Stimulated activated naive CD8-positive, alpha-beta T cell treated with anti-CD3 and anti-CD28 coated beads, Interleukin-15, Interleukin-2, amounts not matched to agents 100 ng/mL and 50 ng/mL, for 24 hours (primary cell): ENCODE data around the gene PDIA4.
A peak's percentile ranks its signal among the peaks of the same experiment; 100 is the strongest.
"Not testable (repeated sequence)": the region's sequence is repeated elsewhere in the genome, so short reads cannot be mapped to it uniquely, and the experiment has no call there.

Source experiments
- H3K27ac Mint-ChIP-seq: one replicate; pipeline ENCODE4 v1.8.0; 2021; ENCODE audit warnings: mild to moderate bottlenecking, mixed read lengths
- H3K27me3 Mint-ChIP-seq: one replicate; pipeline ENCODE4 v1.8.0; 2021; ENCODE audit warnings: mixed read lengths
- H3K36me3 Mint-ChIP-seq: one replicate; pipeline ENCODE4 v1.8.0; 2021; ENCODE audit warnings: low read depth, mixed read lengths
- H3K4me1 Mint-ChIP-seq: one replicate; pipeline ENCODE4 v1.8.0; 2021; ENCODE audit warnings: low read depth, mixed read lengths
- H3K4me3 Mint-ChIP-seq: one replicate; pipeline ENCODE4 v1.8.0; 2021; ENCODE audit warnings: mild to moderate bottlenecking, mixed read lengths
- H3K9me3 Mint-ChIP-seq: one replicate; pipeline ENCODE4 v1.8.0; 2021; ENCODE audit warnings: mixed read lengths

Gene PDIA4

DNA sequence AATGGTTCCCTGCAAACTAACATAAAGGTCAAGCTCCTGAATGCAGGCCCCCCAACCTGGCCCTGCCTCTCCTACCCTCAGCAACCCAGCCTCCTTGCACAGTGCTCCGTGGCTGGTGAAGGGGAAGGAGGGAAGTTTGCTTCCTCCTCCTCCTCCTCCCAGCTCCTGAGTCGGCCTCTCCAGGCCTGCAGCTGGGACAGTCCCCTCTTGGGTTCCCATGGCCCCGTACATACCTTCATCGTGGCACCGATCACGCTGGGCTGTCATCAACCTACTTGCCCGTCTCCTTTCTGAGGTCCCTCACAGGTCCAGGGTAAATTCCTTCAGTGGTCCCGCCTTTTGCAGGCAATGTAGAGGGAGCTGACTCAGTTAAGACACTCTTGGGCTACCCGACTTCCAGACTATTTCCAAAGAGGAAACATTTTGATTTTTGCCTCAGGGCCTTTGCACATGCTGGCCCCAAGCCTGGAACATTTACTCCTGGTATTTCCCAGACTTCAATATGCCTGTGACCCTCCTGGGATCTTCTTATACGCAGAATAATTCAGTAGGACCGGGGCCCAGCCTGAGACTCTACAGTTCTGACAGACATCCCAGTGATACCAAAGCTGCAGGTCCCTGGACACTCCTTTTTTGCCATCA, 26.8 kb downstream of the PDIA4 start:
- Mint-ChIP-seq H3K9me3 (no peaks in the 10 kb centered on the region), H3K4me1 (no peaks in the 10 kb centered on the region), H3K4me3 (no peak overlapping the region), H3K27ac (no peak overlapping the region), H3K27me3 (no peaks in the 10 kb centered on the region), H3K36me3 (peaks cover 30% of the 10 kb centered on the region)

DNA sequence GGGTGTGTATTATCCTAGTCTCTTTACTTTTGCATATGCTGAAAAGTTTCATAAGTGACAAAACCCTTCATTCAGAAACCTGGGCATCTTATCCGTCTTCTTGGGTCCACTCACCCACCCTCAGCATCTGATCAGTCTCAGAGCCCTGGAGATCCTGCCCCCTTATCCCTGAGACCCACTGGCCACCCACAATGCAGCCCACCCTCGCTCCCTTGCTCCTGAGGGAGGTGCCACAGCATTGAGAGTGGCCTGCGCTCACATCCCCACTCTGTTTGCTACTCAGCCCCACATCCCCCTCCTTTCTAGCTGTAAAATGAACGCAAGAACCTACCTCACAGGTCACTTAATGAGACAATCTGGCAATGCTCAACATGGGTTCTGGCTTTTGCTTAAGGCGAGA, 27.3 kb downstream of the PDIA4 start:
- Mint-ChIP-seq H3K27me3 (no peaks in the 10 kb centered on the region), H3K4me1 (no peaks in the 10 kb centered on the region), H3K9me3 (no peaks in the 10 kb centered on the region), H3K36me3 (peaks cover 27% of the 10 kb centered on the region), H3K4me3 (no peak overlapping the region), H3K27ac (no peak overlapping the region)

GRCh38 chr7:148999192-148999591, 29.1 kb downstream of the PDIA4 start:
- Mint-ChIP-seq H3K4me3 (no peak overlapping the region), H3K9me3 (no peaks in the 10 kb centered on the region), H3K36me3 (peaks cover 21% of the 10 kb centered on the region), H3K27ac (no peak overlapping the region), H3K27me3 (no peaks in the 10 kb centered on the region), H3K4me1 (no peaks in the 10 kb centered on the region)

GRCh38 chr7:148997497-148997896, 30.8 kb downstream of the PDIA4 start:
- Mint-ChIP-seq H3K27ac (no peak overlapping the region), H3K27me3 (peaks cover 3% of the 10 kb centered on the region), H3K36me3 (peaks cover 5% of the 10 kb centered on the region), H3K9me3 (no peaks in the 10 kb centered on the region), H3K4me3 (no peak overlapping the region), H3K4me1 (no peaks in the 10 kb centered on the region)

DNA sequence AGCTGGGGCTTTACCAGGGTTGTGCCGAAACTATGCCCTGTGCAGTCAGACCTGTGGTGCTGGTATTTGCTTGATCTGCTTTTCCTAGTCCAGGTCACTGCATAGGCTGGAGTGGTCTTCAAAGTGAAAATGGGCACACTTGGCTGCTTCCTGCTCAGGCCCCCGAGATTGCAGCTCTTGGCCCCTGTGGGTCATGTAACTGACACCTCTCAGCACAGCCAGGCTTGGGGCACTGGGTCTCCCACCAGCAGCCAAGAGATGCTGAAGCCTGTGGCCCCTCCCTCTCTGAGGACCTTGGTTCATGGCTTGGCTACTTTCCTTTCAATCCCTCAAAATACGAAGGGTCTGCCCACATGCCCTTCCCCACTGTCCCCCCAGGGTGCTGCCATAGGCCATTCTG, 33.7 kb downstream of the PDIA4 start:
- no peaks in the 10 kb centered on the region for H3K9me3 Mint-ChIP-seq
- no peak overlapping the region for H3K4me3 Mint-ChIP-seq
- H3K27me3 Mint-ChIP-seq = peaks cover 3% of the 10 kb centered on the region
- H3K4me1 Mint-ChIP-seq = no peaks in the 10 kb centered on the region
- H3K27ac Mint-ChIP-seq = no peak overlapping the region
- no peaks in the 10 kb centered on the region for H3K36me3 Mint-ChIP-seq

GRCh38 chr7:148993193-148993592, 35.1 kb downstream of the PDIA4 start:
- Mint-ChIP-seq H3K27ac (no peak overlapping the region), H3K36me3 (no peaks in the 10 kb centered on the region), H3K4me3 (no peak overlapping the region), H3K9me3 (no peaks in the 10 kb centered on the region), H3K4me1 (peaks cover 9% of the 10 kb centered on the region), H3K27me3 (peaks cover 3% of the 10 kb centered on the region)

GRCh38 chr7:148991536-148991935, 36.8 kb downstream of the PDIA4 start:
- Mint-ChIP-seq H3K9me3 (no peaks in the 10 kb centered on the region), H3K27me3 (peaks cover 3% of the 10 kb centered on the region), H3K27ac (no peak overlapping the region), H3K4me1 (peaks cover 21% of the 10 kb centered on the region), H3K36me3 (no peaks in the 10 kb centered on the region), H3K4me3 (no peak overlapping the region)

GRCh38 chr7:148987751-148988512, 40.4 kb downstream of the PDIA4 start:
- peaks cover 4% of the 10 kb centered on the region for H3K27me3 Mint-ChIP-seq
- peak overlapping the region; percentile 96 for H3K27ac Mint-ChIP-seq
- peaks cover 49% of the 10 kb centered on the region for H3K4me1 Mint-ChIP-seq
- peak overlapping the region; percentile 94 for H3K4me3 Mint-ChIP-seq
- H3K36me3 Mint-ChIP-seq = peaks cover 5% of the 10 kb centered on the region
- H3K9me3 Mint-ChIP-seq = no peaks in the 10 kb centered on the region

DNA sequence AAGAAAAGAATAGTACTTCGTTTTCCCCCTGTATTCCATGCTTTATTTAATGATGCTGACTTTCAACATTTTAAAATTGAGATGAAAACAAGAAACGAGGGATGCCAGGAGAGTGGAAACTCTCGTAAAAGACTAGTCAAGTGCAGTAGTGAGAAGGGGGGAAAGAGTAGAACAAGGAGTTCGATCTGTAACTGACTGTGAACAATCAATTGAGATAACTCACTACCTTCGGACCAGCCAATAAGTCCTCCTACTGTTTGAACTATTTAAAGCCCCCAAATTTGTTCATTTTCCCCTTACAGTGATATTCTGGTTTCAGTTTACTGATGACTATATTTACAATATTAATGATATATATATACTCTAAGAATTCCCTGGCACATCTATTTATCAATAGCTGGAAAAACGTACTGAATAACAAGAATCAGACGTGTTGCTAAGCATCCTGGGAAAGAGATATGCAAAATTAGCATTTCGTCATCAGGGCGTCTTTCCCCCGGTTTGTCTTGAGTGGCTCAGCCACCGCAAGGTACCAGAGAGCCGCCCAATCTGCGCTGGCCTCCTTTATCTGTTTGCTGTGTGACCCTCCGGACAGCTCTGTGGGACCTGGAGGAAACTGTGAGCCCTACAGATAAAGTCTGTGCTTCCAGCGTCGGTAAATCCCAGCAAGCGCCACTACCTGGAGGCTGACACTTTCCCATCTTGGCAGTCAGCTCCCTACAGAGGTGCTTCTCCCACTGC, 41.1 kb downstream of the PDIA4 start:
- H3K27ac Mint-ChIP-seq = peak overlapping the region; percentile 96
- H3K36me3 Mint-ChIP-seq = peaks cover 5% of the 10 kb centered on the region
- peaks cover 4% of the 10 kb centered on the region for H3K27me3 Mint-ChIP-seq
- H3K4me3 Mint-ChIP-seq = peak overlapping the region; percentile 94
- peaks cover 51% of the 10 kb centered on the region for H3K4me1 Mint-ChIP-seq
- no peaks in the 10 kb centered on the region for H3K9me3 Mint-ChIP-seq

- Mint-ChIP-seq H3K36me3 (peaks cover 5% of the 10 kb centered on the region), H3K9me3 (no peaks in the 10 kb centered on the region), H3K27ac (peak overlapping the region; percentile 96), H3K27me3 (peaks cover 4% of the 10 kb centered on the region), H3K4me3 (peak overlapping the region; percentile 94), H3K4me1 (peaks cover 51% of the 10 kb centered on the region)
These were observed 41.6 kb downstream of the PDIA4 start for GRCh38 chr7:148986742-148987009.

DNA sequence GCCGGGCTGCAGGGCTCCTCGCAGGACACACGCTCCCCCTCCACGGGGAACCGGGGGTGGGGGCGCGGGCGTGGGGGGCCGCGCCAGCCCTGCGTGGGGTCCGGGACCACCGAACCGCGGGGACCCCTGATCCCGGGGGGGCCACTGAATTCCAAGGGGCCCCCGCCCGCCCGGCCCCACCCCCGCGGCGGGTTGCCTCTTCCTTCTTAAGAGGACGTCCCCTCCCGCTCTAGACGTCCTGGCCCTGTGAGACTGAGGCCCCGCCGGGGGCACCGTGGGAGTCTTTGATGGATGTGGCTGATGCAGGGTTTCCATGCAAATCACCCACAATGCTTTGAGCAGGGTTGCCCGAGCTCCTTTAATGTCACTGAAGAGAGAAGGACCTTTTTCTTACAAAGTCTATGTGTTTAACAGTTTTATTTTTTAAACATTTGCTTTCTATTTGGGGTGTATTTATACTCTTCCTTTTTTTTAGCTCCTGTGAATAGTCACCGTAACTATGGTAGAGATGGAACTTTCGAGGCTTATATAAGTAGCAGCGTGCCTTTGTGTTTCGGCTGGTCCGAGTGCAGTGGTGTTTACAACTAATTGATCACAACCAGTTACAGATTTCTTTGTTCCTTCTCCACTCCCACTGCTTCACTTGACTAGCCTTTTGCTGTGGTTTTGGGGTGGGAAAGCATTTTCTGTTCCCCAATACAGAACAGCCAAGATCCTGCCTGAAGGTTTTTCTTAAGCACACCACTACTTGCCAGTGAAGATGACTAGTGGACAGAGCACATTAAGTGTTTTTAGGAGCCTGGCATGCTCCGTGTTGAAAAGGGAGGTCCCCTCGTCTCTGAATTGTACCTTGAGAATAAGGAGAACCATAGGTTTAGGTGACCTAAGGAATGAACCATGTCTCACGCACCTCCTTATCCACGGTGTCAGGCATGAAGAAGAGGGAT, 44.8 kb downstream of the PDIA4 start:
- Mint-ChIP-seq H3K36me3 (peaks cover 5% of the 10 kb centered on the region), H3K9me3 (peaks cover 7% of the 10 kb centered on the region), H3K4me3 (peak overlapping the region; percentile 89), H3K4me1 (peaks cover 64% of the 10 kb centered on the region), H3K27ac (peak overlapping the region; percentile 96), H3K27me3 (peaks cover 4% of the 10 kb centered on the region)

GRCh38 chr7:148982654-148983199, 45.6 kb downstream of the PDIA4 start:
- Mint-ChIP-seq H3K27me3 (peaks cover 4% of the 10 kb centered on the region), H3K4me3 (peak overlapping the region; percentile 89), H3K9me3 (peaks cover 7% of the 10 kb centered on the region), H3K36me3 (peaks cover 5% of the 10 kb centered on the region), H3K4me1 (peaks cover 57% of the 10 kb centered on the region), H3K27ac (peak overlapping the region; percentile 66)

- Mint-ChIP-seq H3K4me1 (peaks cover 39% of the 10 kb centered on the region), H3K27me3 (peaks cover 4% of the 10 kb centered on the region), H3K4me3 (peak overlapping the region; percentile 53), H3K27ac (no peak overlapping the region), H3K9me3 (peaks cover 7% of the 10 kb centered on the region), H3K36me3 (peaks cover 5% of the 10 kb centered on the region)
These were observed 48.5 kb downstream of the PDIA4 start for GRCh38 chr7:148979827-148980226.

- H3K27me3 Mint-ChIP-seq, H3K4me3 Mint-ChIP-seq, H3K36me3 Mint-ChIP-seq, H3K9me3 Mint-ChIP-seq: not testable (repeated sequence)
- H3K27ac Mint-ChIP-seq = peak overlapping the region; percentile 18
- peaks cover 32% of the 10 kb centered on the region for H3K4me1 Mint-ChIP-seq
These were observed 49.2 kb downstream of the PDIA4 start for GRCh38 chr7:148979072-148979471.
